ENCODE data around the gene CD1B.
"Not testable (repeated sequence)": the region's sequence is repeated elsewhere in the genome, so short reads cannot be mapped to it uniquely, and the experiment has no call there.

Gene CD1B

GRCh38 chr1:158327481-158327880 lies 3.9 kb downstream of the CD1B start:
- DNase-seq: no peak

GRCh38 chr1:158324395-158324794 lies 6.9 kb downstream of the CD1B start:
- DNase-seq: no peak

GRCh38 chr1:158323866-158324265 lies 7.5 kb downstream of the CD1B start:
- DNase-seq: no peak

DNA sequence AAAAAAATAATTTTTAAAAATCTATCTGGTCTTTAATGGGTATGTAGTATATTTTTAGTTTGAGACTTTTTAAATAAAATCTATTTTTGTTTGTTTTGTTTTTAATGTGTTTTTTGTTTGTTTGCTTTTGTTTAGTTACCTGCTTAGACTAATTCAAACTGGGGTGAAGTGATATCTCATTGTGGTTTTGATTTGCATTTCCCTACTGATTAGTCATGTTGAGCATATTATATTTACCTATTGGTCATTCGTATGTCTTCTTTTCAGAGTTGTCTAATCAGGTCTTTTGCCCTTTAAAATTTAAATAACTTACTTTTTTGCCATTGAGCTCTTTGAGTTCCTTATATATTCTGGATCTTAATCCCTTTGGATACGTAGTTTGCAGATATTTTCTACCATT lies 20.3 kb downstream of the CD1B start:
- no peak for DNase-seq

DNA sequence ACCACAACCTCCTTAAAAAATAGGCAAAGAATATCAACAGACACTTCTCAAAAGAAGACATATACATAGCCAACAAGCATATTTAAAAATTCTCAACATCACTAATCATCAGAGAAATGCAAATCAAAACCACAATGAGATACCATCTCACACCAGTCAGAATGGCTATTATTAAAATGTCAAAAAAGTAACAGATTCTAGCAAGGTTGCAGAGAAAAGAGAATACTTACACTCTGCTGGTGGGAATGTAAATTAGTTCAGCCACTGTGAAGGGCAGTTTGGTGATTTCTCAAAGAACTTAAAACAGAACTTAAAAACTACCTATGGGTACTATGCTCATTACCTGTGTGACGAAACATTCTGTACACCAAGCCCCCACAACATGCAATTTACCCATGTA lies 20.7 kb downstream of the CD1B start:
- DNase-seq: no peak

GRCh38 chr1:158295791-158296190 lies 35.5 kb downstream of the CD1B start:
- DNase-seq: no peak

- no peak for DNase-seq
Measured at GRCh38 chr1:158290321-158290844, 40.9 kb downstream of the CD1B start.

- DNase-seq: no peak
Measured at GRCh38 chr1:158289811-158290210, 41.5 kb downstream of the CD1B start, which contains the start of gene CD1C. Gene CD1C, plus strand, starts transcription at chr1:158289923. Its CDS starts 142 bp downstream, at chr1:158290065.

GRCh38 chr1:158286941-158287346 lies 44.4 kb downstream of the CD1B start:
- no peak for DNase-seq

DNA sequence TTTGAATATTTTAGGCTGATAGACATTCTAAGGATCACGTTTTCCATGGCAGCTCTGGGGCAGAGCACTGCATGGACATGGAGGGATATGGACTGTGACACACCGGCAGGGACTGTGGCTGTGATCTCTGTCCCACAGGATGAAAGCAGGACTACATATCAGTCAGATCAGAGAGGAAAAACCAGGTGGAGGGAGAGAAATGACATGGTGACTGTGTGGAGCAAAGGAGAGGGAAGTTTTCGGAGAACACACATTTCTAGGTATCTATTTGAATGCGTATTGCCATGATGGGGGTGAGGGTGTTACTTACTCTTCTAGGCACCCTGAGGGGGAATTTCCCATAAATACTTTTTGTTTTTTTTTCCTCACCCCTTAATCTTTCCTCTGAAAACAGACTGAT lies 44.8 kb downstream of the CD1B start:
- no peak for DNase-seq

DNA sequence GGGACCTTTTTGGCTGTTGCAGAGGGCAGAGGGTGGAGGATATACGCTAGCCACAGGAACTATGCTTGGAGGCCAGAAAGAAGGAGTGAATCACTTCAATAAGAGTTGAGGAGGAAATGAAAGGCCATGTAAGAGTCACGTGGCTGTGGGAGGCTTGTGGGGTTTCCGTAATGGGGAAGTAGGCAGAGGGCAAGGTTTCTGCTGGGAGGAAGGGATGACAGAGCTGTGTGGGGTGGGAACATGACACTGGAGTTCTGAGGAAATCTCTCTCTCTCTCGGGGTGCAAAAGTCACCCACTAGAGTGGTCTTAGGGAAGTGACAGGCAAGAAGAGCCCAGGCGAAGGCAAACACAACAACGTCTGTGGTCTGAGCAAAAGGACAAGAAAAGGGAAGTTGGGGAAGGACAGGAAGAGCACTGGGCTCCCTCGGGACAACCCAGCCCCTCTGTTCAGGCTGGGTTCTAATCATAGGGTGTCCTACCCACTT lies 45.5 kb downstream of the CD1B start:
- no peak for DNase-seq

GRCh38 chr1:158283965-158284364 lies 47.4 kb downstream of the CD1B start:
- DNase-seq: no peak

DNA sequence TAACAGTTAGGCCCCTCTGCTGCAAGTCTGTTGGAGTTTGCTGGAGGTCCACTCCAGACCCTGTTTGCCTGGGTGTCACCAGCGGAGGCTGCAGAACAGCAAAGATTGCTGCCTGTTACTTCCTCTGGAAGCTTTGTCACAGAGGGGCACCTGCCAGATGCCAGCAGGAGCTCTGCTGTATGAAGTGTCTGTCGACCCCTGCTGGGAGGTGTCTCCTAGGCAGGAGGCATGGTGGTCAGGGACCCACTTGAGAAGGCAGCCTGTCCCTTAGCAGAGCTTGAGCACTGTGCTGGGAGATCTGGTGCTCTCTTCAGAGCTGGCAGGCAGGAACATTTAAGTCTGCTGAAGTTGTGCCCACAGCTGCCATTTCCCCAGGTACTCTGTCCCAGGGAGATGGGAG lies 48.9 kb downstream of the CD1B start:
- DNase-seq: not testable (repeated sequence)

All from cortex of kidney (tissue), 1 donor.